Effector memory CD4-positive, alpha-beta T cell (primary cell): ENCODE data around the gene NBPF3.
"Not testable (repeated sequence)": the region's sequence is repeated elsewhere in the genome, so short reads cannot be mapped to it uniquely, and the experiment has no call there.

Experiments used
- DNase-seq, 3 donors: peaks; one replicate each; pipeline ENCODE4 v3.0.0-alpha.2; 2020
- H3K27ac ChIP-seq: 2 replicates; pipeline ENCODE4 v1.7.0; 2013; ENCODE audit warnings: mild to moderate bottlenecking, low read length, moderate library complexity; ENCODE audit not compliant: insufficient read depth, poor library complexity, severe bottlenecking
- H3K27me3 ChIP-seq: replicated peaks from 2 replicates; pipeline ENCODE4 v1.7.0; 2013; ENCODE audit warnings: mild to moderate bottlenecking, low read length; ENCODE audit not compliant: insufficient read depth, control insufficient read depth, poor library complexity, severe bottlenecking
- H3K36me3 ChIP-seq: 2 replicates; pipeline ENCODE4 v1.7.0; 2013; ENCODE audit warnings: mild to moderate bottlenecking, low read length, moderate library complexity; ENCODE audit not compliant: control insufficient read depth, insufficient read depth
- H3K4me1 ChIP-seq: 2 replicates; pipeline ENCODE4 v1.7.0; 2013; ENCODE audit warnings: low read length, mild to moderate bottlenecking; ENCODE audit not compliant: control insufficient read depth, insufficient read depth, poor library complexity, severe bottlenecking
- H3K4me3 ChIP-seq: 2 replicates; pipeline ENCODE4 v1.7.0; 2013; ENCODE audit warnings: low read length, low read depth, mild to moderate bottlenecking; ENCODE audit not compliant: insufficient read depth, poor library complexity, severe bottlenecking
- H3K9me3 ChIP-seq: 2 replicates; pipeline ENCODE4 v1.7.0; 2013; ENCODE audit warnings: mild to moderate bottlenecking, low read length, moderate library complexity; ENCODE audit not compliant: control insufficient read depth

The NBPF3 gene

DNA sequence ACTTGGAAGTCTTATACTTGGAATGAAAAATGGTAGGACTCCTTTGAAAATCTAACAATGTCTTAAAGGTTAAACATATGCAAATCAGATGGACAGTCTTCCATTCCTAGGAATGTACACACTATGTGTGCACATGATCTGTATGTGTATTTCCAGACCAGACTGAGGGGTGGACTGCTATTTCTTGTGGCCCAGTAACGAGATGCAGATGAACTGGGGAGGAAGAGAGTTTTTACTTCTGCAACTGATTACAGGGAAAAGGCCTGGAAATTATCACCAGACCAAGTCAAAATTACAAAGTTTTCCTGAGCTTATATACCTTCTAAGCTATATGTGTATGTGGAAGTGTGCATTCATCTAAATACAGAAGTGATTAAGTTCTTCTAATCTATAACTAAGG is 17.7 kb downstream of the NBPF3 start:
- H3K4me3 ChIP-seq = no peak overlapping the region
- DNase-seq = no peak
- no peak overlapping the region for H3K27ac ChIP-seq
- H3K36me3 ChIP-seq = no peaks in the 10 kb centered on the region
- no peaks in the 10 kb centered on the region for H3K27me3 ChIP-seq
- H3K4me1 ChIP-seq = no peaks in the 10 kb centered on the region
- no peaks in the 10 kb centered on the region for H3K9me3 ChIP-seq

DNA sequence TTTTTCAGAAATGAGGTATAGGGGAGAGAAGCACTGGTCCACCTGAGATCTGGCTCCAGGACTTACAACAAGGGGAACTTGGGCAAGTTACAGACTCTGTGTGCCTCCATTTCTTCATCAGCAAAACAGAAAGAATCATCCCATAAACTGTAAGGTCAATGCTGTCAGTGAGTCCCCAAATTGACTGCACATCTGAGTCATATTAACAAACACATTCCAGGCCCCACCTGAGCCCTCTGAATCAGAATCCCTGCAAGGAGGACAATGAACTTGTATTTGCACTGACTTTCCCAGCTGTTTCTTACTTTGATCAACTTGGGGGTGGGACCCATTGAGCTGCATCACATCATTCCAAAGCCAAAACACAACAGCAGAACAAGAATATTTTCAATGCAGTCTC is 25.2 kb downstream of the NBPF3 start:
- H3K27ac ChIP-seq, H3K9me3 ChIP-seq, DNase-seq: not testable (repeated sequence)

DNA sequence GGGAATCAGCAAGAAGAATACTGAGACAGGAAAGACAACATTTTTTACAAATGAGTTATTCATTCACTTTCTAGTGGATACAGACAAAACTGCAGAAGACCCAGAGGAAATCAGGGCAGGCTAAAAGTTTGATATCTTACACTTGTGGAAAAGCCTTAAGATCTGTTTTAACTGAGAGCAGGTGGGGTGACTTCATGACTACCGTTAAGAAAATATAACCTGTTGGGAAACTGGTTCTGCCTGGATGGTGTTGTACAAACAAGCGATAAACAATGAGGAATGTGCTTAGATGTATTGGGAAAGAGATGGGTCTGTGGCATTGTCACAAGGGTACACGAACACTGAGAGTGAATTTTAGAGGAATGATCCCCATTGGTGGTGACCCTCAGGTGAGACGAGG is 28.0 kb downstream of the NBPF3 start:
- not testable (repeated sequence) for H3K36me3 ChIP-seq, DNase-seq, H3K27ac ChIP-seq, H3K4me3 ChIP-seq, H3K9me3 ChIP-seq, H3K4me1 ChIP-seq, H3K27me3 ChIP-seq

More for the DNA sequence above, 25.2 kb downstream of the NBPF3 start:
- H3K27me3 ChIP-seq, H3K4me1 ChIP-seq, H3K36me3 ChIP-seq, H3K4me3 ChIP-seq: not testable (repeated sequence)

DNA sequence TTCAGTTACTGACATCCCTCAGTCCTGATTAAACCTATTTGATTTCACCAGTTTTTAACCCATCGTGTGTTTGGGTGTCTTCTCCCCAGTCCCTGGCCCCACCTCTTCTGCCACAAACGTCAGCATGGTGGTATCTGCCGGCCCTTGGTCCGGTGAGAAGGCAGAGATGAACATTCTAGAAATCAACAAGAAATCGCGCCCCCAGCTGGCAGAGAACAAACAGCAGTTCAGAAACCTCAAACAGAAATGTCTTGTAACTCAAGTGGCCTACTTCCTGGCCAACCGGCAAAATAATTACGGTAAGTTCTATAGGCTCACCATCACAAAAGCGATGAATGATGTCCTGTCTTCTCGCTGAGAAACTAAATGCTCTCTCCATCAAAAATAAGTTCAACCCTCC is 28.7 kb downstream of the NBPF3 start:
- H3K9me3 ChIP-seq = no peaks in the 10 kb centered on the region
- H3K4me3 ChIP-seq = no peak overlapping the region
- H3K4me1 ChIP-seq = no peaks in the 10 kb centered on the region
- H3K27ac ChIP-seq = no peak overlapping the region
- H3K36me3 ChIP-seq = no peaks in the 10 kb centered on the region
- H3K27me3 ChIP-seq = no peaks in the 10 kb centered on the region
- no peak for DNase-seq

DNA sequence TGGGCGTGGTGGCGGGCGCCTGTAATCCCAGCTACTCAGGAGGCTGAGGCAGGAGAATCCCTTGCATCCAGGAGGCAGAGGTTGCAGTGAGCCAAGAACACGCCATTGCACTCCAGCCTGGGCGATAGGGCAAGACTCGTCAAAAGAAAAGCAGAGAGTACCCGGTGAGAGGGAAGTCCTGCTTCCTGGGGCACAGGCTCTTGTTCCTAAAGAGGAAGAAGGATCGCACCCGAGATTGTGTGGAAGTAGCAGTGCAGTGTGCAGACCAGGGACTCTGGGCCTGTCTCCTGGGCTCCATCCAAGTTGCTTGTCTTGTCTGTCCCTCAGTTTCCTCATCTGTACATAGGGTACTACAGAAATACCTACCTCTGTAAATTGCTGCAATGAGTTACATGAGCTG is 29.6 kb downstream of the NBPF3 start:
- no peak for DNase-seq
- Histone ChIP-seq H3K4me1 (no peaks in the 10 kb centered on the region), H3K9me3 (no peaks in the 10 kb centered on the region), H3K27ac (no peak overlapping the region), H3K36me3 (no peaks in the 10 kb centered on the region), H3K4me3 (no peak overlapping the region), H3K27me3 (no peaks in the 10 kb centered on the region)

DNA sequence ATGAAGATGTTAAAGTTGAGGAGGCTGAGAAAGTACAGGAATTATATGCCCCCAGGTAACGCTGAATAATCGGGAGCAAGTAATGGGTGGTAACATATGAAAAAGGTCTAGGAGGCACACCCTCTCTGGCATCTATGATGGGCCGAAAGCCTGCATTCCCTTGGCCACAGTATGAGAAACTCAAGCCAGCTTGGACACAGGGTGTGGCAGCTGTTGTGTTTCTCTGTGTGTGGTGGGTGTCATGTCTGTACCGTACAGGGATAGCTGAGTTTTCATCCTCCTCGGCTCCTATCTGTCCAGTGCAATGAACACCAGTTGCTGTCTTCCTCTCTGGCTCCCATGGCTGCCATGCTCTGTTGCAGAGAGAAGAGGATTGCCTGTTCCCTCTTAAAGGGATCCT is 32.9 kb downstream of the NBPF3 start:
- Histone ChIP-seq H3K27ac (no peak overlapping the region), H3K27me3 (no peaks in the 10 kb centered on the region), H3K4me1 (no peaks in the 10 kb centered on the region), H3K9me3 (no peaks in the 10 kb centered on the region), H3K4me3 (no peak overlapping the region), H3K36me3 (no peaks in the 10 kb centered on the region)
- no peak for DNase-seq

DNA sequence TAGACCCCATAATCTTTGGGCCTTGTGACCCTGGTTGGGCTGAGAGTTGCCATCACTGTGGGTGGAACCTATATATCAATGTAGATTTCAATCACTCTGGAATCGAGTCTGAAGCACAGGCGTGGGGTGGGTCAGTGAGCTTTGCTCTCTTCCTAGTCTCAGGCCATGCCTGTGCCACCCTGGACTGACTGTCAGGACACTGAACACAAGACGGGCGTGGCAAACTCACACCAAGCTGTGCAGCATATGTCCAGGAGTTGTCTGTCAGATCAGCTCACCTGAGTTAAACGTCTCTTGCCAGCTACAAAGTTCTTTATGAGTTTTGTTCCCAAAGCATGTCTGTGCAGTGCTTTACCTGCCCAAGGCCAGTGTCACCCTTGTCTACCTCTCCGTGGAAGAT is 38.4 kb downstream of the NBPF3 start:
- Histone ChIP-seq H3K4me3 (no peak overlapping the region), H3K36me3 (peaks cover 3% of the 10 kb centered on the region), H3K27ac (no peak overlapping the region), H3K4me1 (no peaks in the 10 kb centered on the region), H3K27me3 (no peaks in the 10 kb centered on the region), H3K9me3 (no peaks in the 10 kb centered on the region)
- DNase-seq = no peak

DNA sequence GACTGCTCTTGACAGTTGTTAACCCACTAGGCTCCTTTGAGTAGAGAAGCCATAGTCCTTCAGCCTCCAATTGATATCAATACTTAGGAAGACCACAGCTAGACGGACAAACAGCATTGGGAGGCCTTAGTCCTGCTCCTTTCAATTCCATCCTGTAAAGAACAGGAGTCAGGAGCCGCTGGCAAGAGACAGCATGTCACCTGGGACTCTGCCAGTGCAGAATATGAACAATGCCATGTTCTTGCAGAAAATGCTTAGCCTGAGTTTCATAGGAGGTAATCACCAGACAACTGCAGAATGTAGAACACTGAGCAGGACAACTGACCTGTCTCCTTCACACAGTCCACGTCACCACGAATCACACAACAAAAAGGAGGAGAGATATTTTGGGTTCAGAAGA is 43.9 kb downstream of the NBPF3 start:
- H3K4me3 ChIP-seq, H3K27ac ChIP-seq, H3K36me3 ChIP-seq, H3K27me3 ChIP-seq, H3K9me3 ChIP-seq, H3K4me1 ChIP-seq, DNase-seq: not testable (repeated sequence)

DNA sequence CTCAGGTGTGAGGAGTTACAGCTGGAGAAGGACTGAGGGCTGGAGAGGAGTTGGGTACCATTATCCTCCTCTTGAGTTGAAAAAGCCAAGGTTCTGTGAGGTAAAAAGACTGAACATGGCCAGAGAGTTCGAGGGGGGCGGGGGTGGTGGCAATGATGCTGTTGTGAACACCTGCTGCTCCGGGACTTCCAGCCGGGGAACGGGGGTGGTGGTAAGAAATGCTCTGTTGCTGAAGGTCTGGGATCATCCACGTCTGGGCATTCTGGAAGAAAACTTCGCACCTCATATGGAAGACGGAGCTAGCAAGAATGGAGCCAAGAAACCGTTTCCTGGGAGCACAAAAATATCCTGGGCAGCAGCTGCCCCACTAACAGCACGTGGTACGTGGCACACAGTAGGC is 49.2 kb downstream of the NBPF3 start:
- Histone ChIP-seq H3K27ac (no peak overlapping the region), H3K36me3 (no peaks in the 10 kb centered on the region), H3K4me3 (no peak overlapping the region), H3K9me3 (no peaks in the 10 kb centered on the region), H3K4me1 (peaks cover 3% of the 10 kb centered on the region), H3K27me3 (no peaks in the 10 kb centered on the region)
- DNase-seq = no peak

DNA sequence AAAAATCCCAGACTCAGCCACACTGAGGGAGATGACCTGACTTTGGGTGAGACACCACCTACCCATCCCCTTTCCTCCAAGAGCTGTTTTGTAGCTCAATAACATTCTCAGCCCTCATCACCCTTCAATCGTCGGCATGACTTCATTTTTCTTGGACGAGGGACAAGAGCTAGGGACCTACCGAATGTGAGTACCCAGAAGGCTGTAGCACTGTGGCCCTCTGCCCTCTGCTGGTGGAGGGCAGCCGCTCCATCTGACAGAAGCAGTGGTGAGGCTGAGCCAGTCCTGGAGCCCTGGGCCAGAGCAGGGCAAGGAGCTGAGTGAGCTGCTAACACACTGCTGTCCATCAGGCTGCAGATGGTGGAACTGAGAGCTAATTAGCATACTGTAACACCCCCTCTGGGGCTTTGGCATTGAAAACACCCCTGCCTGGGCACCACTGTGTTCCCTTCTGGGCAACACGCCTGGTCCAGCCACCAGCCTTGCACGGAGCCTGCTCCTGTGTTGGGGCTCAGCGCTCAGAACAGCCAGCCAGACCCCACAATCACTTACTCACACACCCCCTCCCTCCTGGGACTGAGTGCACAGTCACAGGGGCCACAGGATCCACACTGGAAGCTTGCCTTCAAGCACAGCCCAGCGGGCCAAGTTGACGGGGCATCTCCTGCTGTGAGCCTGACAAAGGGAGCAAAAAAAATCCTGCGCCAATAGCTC is 51.0 kb downstream of the NBPF3 start:
- Histone ChIP-seq H3K27ac (no peak overlapping the region), H3K27me3 (no peaks in the 10 kb centered on the region), H3K4me3 (no peak overlapping the region), H3K36me3 (no peaks in the 10 kb centered on the region), H3K4me1 (peaks cover 3% of the 10 kb centered on the region), H3K9me3 (no peaks in the 10 kb centered on the region)
- no peak for DNase-seq
